Stomach (tissue), 9 donors: ENCODE data around the gene BRSK2. TPM values are rescaled to one million over a fixed set of nuclear protein-coding genes. Genes with fewer than 3 reads are reported as not detected.

Source experiments
- DNase-seq, 2 donors: peaks; one replicate each; pipeline versions ENCODE4 v3.0.0 to v3.0.0-alpha.2; 2013 to 2019
- H3K27ac ChIP-seq, 5 donors: fragments of 200-600 bp in 4 of 5; sonication (generic) in 4 of 5; one replicate each; pipeline ENCODE4 v1.5.1; 2013 to 2019; ENCODE audit warnings: mild to moderate bottlenecking in 1 of 5, moderate library complexity in 1 of 5
- H3K27me3 ChIP-seq, 3 donors: fragments of 200-600 bp; sonication (generic); one replicate each; pipeline ENCODE4 v1.5.1; 2017 to 2019; ENCODE audit warnings: mixed run types in 1 of 3
- H3K36me3 ChIP-seq, 4 donors: fragments of 200-600 bp; sonication (generic); 1 replicate in 3 of 4; 2 replicates in 1 of 4; pipeline ENCODE4 v1.5.1; 2016 to 2019
- H3K4me1 ChIP-seq, 4 donors: fragments of 200-600 bp; sonication (generic); one replicate each; pipeline ENCODE4 v1.5.1; 2016 to 2019
- H3K4me3 ChIP-seq, 4 donors: fragments of 200-600 bp; sonication (generic) in 3 of 4; one replicate each; pipeline ENCODE4 v1.5.1; 2016 to 2019; ENCODE audit warnings: mild to moderate bottlenecking in 1 of 4
- H3K9me3 ChIP-seq, 4 donors: fragments of 200-600 bp; sonication (generic); one replicate each; pipeline ENCODE4 v1.5.1; 2016 to 2019
- CTCF ChIP-seq, 7 experiments: fragments of 450-650 bp in 4 of 7; fragments of 200-600 bp in 3 of 7; sonication (generic) in 3 of 7; IDR thresholded peaks; one replicate each; pipeline ENCODE4 v1.5.1; 2016 to 2019; ENCODE audit warnings: antibody characterized with exemption in 7 of 7, control low read depth in 2 of 7, mild to moderate bottlenecking in 1 of 7
- EP300 ChIP-seq: sonication (generic); formaldehyde crosslinking; IDR thresholded peaks from one replicate; pipeline ENCODE4 v1.6.1; 2017; ENCODE audit warnings: antibody characterized with exemption
- POLR2A ChIP-seq, 4 donors: fragments of 450-650 bp; IDR thresholded peaks; one replicate each; pipeline ENCODE4 v1.6.1; 2016; ENCODE audit warnings: antibody characterized with exemption in 4 of 4, control low read depth in 2 of 4, mild to moderate bottlenecking in 1 of 4, moderate library complexity in 1 of 4
- POLR2AphosphoS5 ChIP-seq, 3 donors: sonication (generic); formaldehyde crosslinking; IDR thresholded peaks; one replicate each; pipeline ENCODE4 v1.6.1; 2016; ENCODE audit warnings: antibody characterized with exemption in 3 of 3
- WGBS, 5 donors: extraction: QIAGEN DNeasy Blood & Tissue Kit in 3 of 5; methylation state at CpG; one replicate each; pipeline versions ENCODE4 v1.1.5 to v1.1.7; 2013 to 2018; 5-methylcytosine and 5-hydroxymethylcytosine counted together
- intact Hi-C: fragments of 100-400 bp; cut with DNase I; formaldehyde crosslinking; loops from one replicate; pipeline ENCODE4 v1.15.1; 2023; ENCODE audit warnings: low total_unique reads
- polyA plus RNA-seq, 3 donors: library from polyadenylated mRNA; stranded (reverse); fragments of 200-250 nt; gene quantifications; one replicate each; pipeline ENCODE4 v1.2.3, GENCODE V29; 2013
- total RNA-seq, 5 donors: library from RNA; depleted of rRNA; stranded (reverse); fragments of >200 nt; gene quantifications; one replicate each; pipeline versions ENCODE4 v1.1.0 to v1.2.3, GENCODE V29; 2014 to 2016
- donor health status: healthy with polysubstance abuse.
- donor health status: Bipolar disorder and iron deficiency.
- donor health status: healthy.

Gene BRSK2
- total and polyA plus RNA-seq, 8 donors = 1.8 to 6.9 (median 1.8) TPM; not detected in 3

GRCh38 chr11:1438967-1439330 lies 49.2 kb downstream of the BRSK2 start:
- WGBS, 5 donors = 34 to 70% (median 64%) methylated on average over 4 to 11 of the region's 11 CpGs
- H3K9me3 ChIP-seq = no peaks in the 10 kb centered on the region
- no peak overlapping the region for H3K4me3 ChIP-seq
- H3K27ac ChIP-seq = no peak overlapping the region
- no peak for DNase-seq
- peaks cover 11 to 91% (median 28%) of the 10 kb centered on the region in 3 donors for H3K27me3 ChIP-seq
- TF ChIP-seq POLR2AphosphoS5 (IDR thresholded peaks at IDR 0.05) (no peak), EP300 (no peak), POLR2A (IDR thresholded peaks at IDR 0.05) (no peak), CTCF (IDR thresholded peaks at IDR 0.05) (no peak)
- no peaks in the 10 kb centered on the region for H3K36me3 ChIP-seq
- intact Hi-C loops = no loop called here
- peaks cover 16 to 35% (median 27%) of the 10 kb centered on the region in 4 donors for H3K4me1 ChIP-seq

- no peak overlapping the region for H3K4me3 ChIP-seq
- H3K27me3 ChIP-seq = peaks cover 11 to 91% (median 28%) of the 10 kb centered on the region in 3 donors
- TF ChIP-seq POLR2AphosphoS5 (IDR thresholded peaks at IDR 0.05) (no peak), POLR2A (IDR thresholded peaks at IDR 0.05) (no peak), EP300 (no peak), CTCF (IDR thresholded peaks at IDR 0.05) (no peak)
- WGBS, 5 donors = 61 to 86% (median 70%) methylated on average over 7 to 11 of the region's 11 CpGs
- peaks cover 16 to 35% (median 27%) of the 10 kb centered on the region in 4 donors for H3K4me1 ChIP-seq
- no peaks in the 10 kb centered on the region for H3K9me3 ChIP-seq
- H3K27ac ChIP-seq = no peak overlapping the region
- no peaks in the 10 kb centered on the region for H3K36me3 ChIP-seq
- intact Hi-C loops = no loop called here
- no peak for DNase-seq
Measured at GRCh38 chr11:1439341-1439740, 49.6 kb downstream of the BRSK2 start.

GRCh38 chr11:1440066-1440465 lies 50.3 kb downstream of the BRSK2 start:
- DNase-seq = no peak
- peaks cover 11 to 89% (median 28%) of the 10 kb centered on the region in 3 donors for H3K27me3 ChIP-seq
- 71 to 95% (median 86%) methylated on average over 6 to 11 of the region's 11 CpGs for WGBS, 5 donors

GRCh38 chr11:1440496-1440895 lies 50.8 kb downstream of the BRSK2 start:
- TF ChIP-seq CTCF (IDR thresholded peaks at IDR 0.05) (no peak), POLR2A (IDR thresholded peaks at IDR 0.05) (no peak), EP300 (no peak), POLR2AphosphoS5 (IDR thresholded peaks at IDR 0.05) (no peak)
- no peak for DNase-seq
- Histone ChIP-seq H3K4me1 (peaks cover 15 to 34% (median 27%) of the 10 kb centered on the region in 4 donors), H3K4me3 (no peak overlapping the region), H3K9me3 (no peaks in the 10 kb centered on the region), H3K27ac (no peak overlapping the region), H3K27me3 (peaks cover 11 to 89% (median 28%) of the 10 kb centered on the region in 3 donors), H3K36me3 (no peaks in the 10 kb centered on the region)
- intact Hi-C loops = no loop called here
- WGBS, 5 donors = 79 to 92% (median 88%) methylated on average over 7 to 12 of the region's 12 CpGs

More at GRCh38 chr11:1440066-1440465, 50.3 kb downstream of the BRSK2 start:
- Histone ChIP-seq H3K36me3 (no peaks in the 10 kb centered on the region), H3K27ac (no peak overlapping the region), H3K9me3 (no peaks in the 10 kb centered on the region), H3K4me1 (peaks cover 16 to 35% (median 27%) of the 10 kb centered on the region in 4 donors), H3K4me3 (no peak overlapping the region)
- intact Hi-C loops = no loop called here
- no peak for TF ChIP-seq POLR2A (IDR thresholded peaks at IDR 0.05)
- TF ChIP-seq POLR2AphosphoS5 (IDR thresholded peaks at IDR 0.05) = no peak

- H3K4me1 ChIP-seq = peaks cover 7 to 17% (median 12%) of the 10 kb centered on the region in 4 donors
- H3K27ac ChIP-seq = no peak overlapping the region
- peaks cover 4 to 85% (median 15%) of the 10 kb centered on the region in 3 donors for H3K27me3 ChIP-seq
- no peak for TF ChIP-seq CTCF (IDR thresholded peaks at IDR 0.05)
- TF ChIP-seq POLR2AphosphoS5 (IDR thresholded peaks at IDR 0.05) = no peak
- no peak for TF ChIP-seq POLR2A (IDR thresholded peaks at IDR 0.05)
- no peak for TF ChIP-seq EP300
- H3K36me3 ChIP-seq = no peaks in the 10 kb centered on the region
- DNase-seq = peak in 1 of 2 donors; percentile 44
- WGBS, 5 donors = 39 to 56% (median 46%) methylated on average over 9 of the region's 9 CpGs
- no peaks in the 10 kb centered on the region for H3K9me3 ChIP-seq
- H3K4me3 ChIP-seq = no peak overlapping the region
- intact Hi-C loops = no loop called here
Measured at GRCh38 chr11:1442163-1442562, 52.4 kb downstream of the BRSK2 start.
